SK-N-SH treated with all-trans-retinoic acid at 6 μM for 48 hours (cell line): ENCODE data around the gene KCNC2.

Experiments used
- ARNTL ChIP-seq: fragments of 450-650 bp; formaldehyde crosslinking; IDR thresholded peaks from 2 replicates; pipeline ENCODE4 v1.5.0; 2020; ENCODE audit warnings: low read depth, mild to moderate bottlenecking, moderate library complexity, borderline replicate concordance
- BACH2 ChIP-seq: fragments of 250-450 bp; sonication (Bioruptor Pico); IDR thresholded peaks from 2 replicates; pipeline ENCODE4 v1.9.0; 2021; ENCODE audit warnings: mild to moderate bottlenecking, borderline replicate concordance
- ESRRG ChIP-seq: fragments of 250-450 bp; sonication (Bioruptor Pico); IDR thresholded peaks from 2 replicates; pipeline ENCODE4 v1.6.1; 2021; ENCODE audit warnings: mild to moderate bottlenecking
- OSR1 ChIP-seq: fragments of 250-450 bp; sonication (Bioruptor Pico); IDR thresholded peaks from 2 replicates; pipeline ENCODE4 v1.8.0; 2022; ENCODE audit warnings: moderate library complexity, mild to moderate bottlenecking, inconsistent platforms
- RARB ChIP-seq: fragments of 250-450 bp; sonication (Bioruptor Pico); IDR thresholded peaks from 2 replicates; pipeline ENCODE4 v1.8.0; 2021; ENCODE audit warnings: mild to moderate bottlenecking, moderate library complexity
- ZFP3 ChIP-seq: fragments of 250-450 bp; sonication (Bioruptor Pico); IDR thresholded peaks from 2 replicates; pipeline ENCODE4 v1.5.0; 2020; ENCODE audit warnings: mild to moderate bottlenecking, moderate library complexity
- ZFP30 ChIP-seq: fragments of 450-650 bp; formaldehyde crosslinking; IDR thresholded peaks from 2 replicates; pipeline ENCODE4 v1.5.0; 2022; ENCODE audit warnings: mild to moderate bottlenecking, moderate library complexity
- ZNF565 ChIP-seq: fragments of 450-650 bp; formaldehyde crosslinking; conservative IDR thresholded peaks from 2 replicates; pipeline ENCODE4 v1.5.0; 2020; ENCODE audit warnings: low read depth, mild to moderate bottlenecking, moderate library complexity
- ZNF70 ChIP-seq: fragments of 450-650 bp; formaldehyde crosslinking; IDR thresholded peaks from 2 replicates; pipeline ENCODE4 v1.5.0; 2020; ENCODE audit warnings: mild to moderate bottlenecking, moderate library complexity
- ZNF8 ChIP-seq: fragments of 450-650 bp; formaldehyde crosslinking; IDR thresholded peaks from 2 replicates; pipeline ENCODE4 v1.5.0; 2020; ENCODE audit warnings: mild to moderate bottlenecking, moderate library complexity
- TF ChIP-seq, protein P1 (sequence below): fragments of 250-450 bp; sonication (Bioruptor Pico); IDR thresholded peaks from 2 replicates; pipeline ENCODE4 v1.8.0; 2020; ENCODE audit warnings: mild to moderate bottlenecking, moderate library complexity, borderline replicate concordance

DNA sequence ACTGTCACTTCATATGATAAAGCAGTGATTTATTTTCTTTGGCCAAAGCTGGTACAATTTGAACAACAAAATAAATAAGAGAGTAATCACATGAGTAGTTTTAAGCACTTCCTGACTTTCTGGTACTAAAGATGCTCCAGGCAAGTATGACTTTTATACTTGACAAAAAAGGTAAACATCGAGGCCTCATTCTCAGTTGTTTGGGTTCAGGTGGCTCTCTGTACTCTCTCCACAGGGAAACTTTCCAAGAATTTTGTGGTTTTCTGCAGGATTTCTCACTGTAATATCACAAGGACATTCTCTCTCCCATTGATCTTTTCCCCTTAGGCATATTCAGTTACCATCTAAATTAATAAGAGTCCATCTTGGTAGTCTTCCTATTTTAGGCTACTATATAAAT lies 26.6 kb upstream of the KCNC2 start:
- TF ChIP-seq, protein P1, sequence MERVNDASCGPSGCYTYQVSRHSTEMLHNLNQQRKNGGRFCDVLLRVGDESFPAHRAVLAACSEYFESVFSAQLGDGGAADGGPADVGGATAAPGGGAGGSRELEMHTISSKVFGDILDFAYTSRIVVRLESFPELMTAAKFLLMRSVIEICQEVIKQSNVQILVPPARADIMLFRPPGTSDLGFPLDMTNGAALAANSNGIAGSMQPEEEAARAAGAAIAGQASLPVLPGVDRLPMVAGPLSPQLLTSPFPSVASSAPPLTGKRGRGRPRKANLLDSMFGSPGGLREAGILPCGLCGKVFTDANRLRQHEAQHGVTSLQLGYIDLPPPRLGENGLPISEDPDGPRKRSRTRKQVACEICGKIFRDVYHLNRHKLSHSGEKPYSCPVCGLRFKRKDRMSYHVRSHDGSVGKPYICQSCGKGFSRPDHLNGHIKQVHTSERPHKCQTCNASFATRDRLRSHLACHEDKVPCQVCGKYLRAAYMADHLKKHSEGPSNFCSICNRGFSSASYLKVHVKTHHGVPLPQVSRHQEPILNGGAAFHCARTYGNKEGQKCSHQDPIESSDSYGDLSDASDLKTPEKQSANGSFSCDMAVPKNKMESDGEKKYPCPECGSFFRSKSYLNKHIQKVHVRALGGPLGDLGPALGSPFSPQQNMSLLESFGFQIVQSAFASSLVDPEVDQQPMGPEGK (CRISPR knock-in tag): no peak
- no peak for TF ChIP-seq ZNF565 (CRISPR knock-in tag)
- TF ChIP-seq RARB (CRISPR knock-in tag): no peak
- no peak for TF ChIP-seq ZNF8 (CRISPR knock-in tag)
- TF ChIP-seq BACH2 (CRISPR knock-in tag): no peak
- TF ChIP-seq ARNTL: no peak
- no peak for TF ChIP-seq ESRRG (CRISPR knock-in tag)
- no peak for TF ChIP-seq ZNF70
- TF ChIP-seq ZFP30 (CRISPR knock-in tag): no peak
- TF ChIP-seq OSR1 (CRISPR knock-in tag): no peak
- TF ChIP-seq ZFP3 (CRISPR knock-in tag): no peak
